HCT116 (cell line): Measurements from ENCODE around the gene POLR1D.

Experiments
- CEBPB ChIP-seq: IDR thresholded peaks from 2 replicates; pipeline ENCODE4 v1.6.1; 2012; ENCODE audit warnings: low read depth
- CTCF ChIP-seq, 3 experiments: fragments of 200-600 bp in 1 of 3; sonication (generic) in 1 of 3; IDR thresholded peaks in 2 of 3; conservative IDR thresholded peaks in 1 of 3; 2 replicates each; pipeline ENCODE4 v1.5.1; 2012 to 2017; ENCODE audit warnings: low read depth in 2 of 3, low read length in 2 of 3, antibody characterized with exemption in 1 of 3, borderline replicate concordance in 1 of 3, control low read depth in 1 of 3, mild to moderate bottlenecking in 1 of 3, mixed read lengths in 1 of 3, mixed run types in 1 of 3, moderate library complexity in 1 of 3; ENCODE audit not compliant: insufficient read depth in 1 of 3
- ELF1 ChIP-seq: IDR thresholded peaks from 2 replicates; pipeline ENCODE4 v1.6.1; 2012; ENCODE audit warnings: low read depth, borderline replicate concordance
- EZH2 ChIP-seq: fragments of 200-600 bp; sonication (generic); IDR thresholded peaks from 2 replicates; pipeline ENCODE4 v1.6.1; 2017; ENCODE audit warnings: antibody characterized with exemption, mixed run types
- EZH2phosphoT487 ChIP-seq: fragments of 200-600 bp; IDR thresholded peaks from 2 replicates; pipeline ENCODE4 v1.6.1; 2018; ENCODE audit warnings: antibody characterized with exemption, borderline replicate concordance
- FOSL1 ChIP-seq: IDR thresholded peaks from 2 replicates; pipeline ENCODE4 v1.6.1; 2012; ENCODE audit warnings: low read depth
- MAX ChIP-seq: IDR thresholded peaks from 2 replicates; pipeline ENCODE4 v1.6.1; 2012
- POLR2A ChIP-seq: IDR thresholded peaks from 2 replicates; pipeline ENCODE4 v1.7.0; 2011; ENCODE audit warnings: borderline replicate concordance; ENCODE audit not compliant: insufficient read depth, insufficient read length; ENCODE audit errors: extremely low read depth
- SRF ChIP-seq: IDR thresholded peaks from 2 replicates; pipeline ENCODE4 v1.6.1; 2012; ENCODE audit warnings: low read depth
- YY1 ChIP-seq: IDR thresholded peaks from 2 replicates; pipeline ENCODE4 v1.6.1; 2011; ENCODE audit warnings: low read length, low read depth, moderate library complexity, mild to moderate bottlenecking; ENCODE audit not compliant: insufficient replicate concordance; ENCODE audit errors: extremely low read depth

GRCh38 chr13:27619093-27619727 lies 2.5 kb upstream of the POLR1D start:
- TF ChIP-seq FOSL1: no peak
- no peak for TF ChIP-seq CTCF (IDR thresholded peaks at IDR 0.05 in 2 of 3, conservative IDR thresholded peaks at IDR 0.05 in 1 of 3; ENCODE audit: borderline replicate concordance in 1 of 3, insufficient read depth in 1 of 3, low read depth in 2 of 3, low read length in 2 of 3)
- no peak for TF ChIP-seq POLR2A
- TF ChIP-seq EZH2: no peak
- TF ChIP-seq ELF1: no peak
- no peak for TF ChIP-seq EZH2phosphoT487
- TF ChIP-seq SRF: no peak
- TF ChIP-seq MAX: no peak
- TF ChIP-seq CEBPB: no peak
- no peak for TF ChIP-seq YY1
